Measurements from ENCODE around the gene TEX9. TPM values are rescaled to one million over a fixed set of nuclear protein-coding genes. Genes with fewer than 3 reads are reported as not detected.

The TEX9 gene
- polyA plus RNA-seq, 3 donors: 0.03 to 0.46 TPM; not detected in 1

GRCh38 chr15:56456229-56456628, 91.0 kb downstream of the TEX9 start:
- intact Hi-C loops (cut with micrococcal nuclease): no loop called here
- TF ChIP-seq CTCF (IDR thresholded peaks at IDR 0.05): no peak
- H4K20me1 ChIP-seq (ENCODE audit: insufficient read depth, low read length): no peaks in the 10 kb centered on the region
- no peak overlapping the region for H3K4me2 ChIP-seq (replicated peaks; ENCODE audit: extremely low read depth, low read length, poor library complexity, severe bottlenecking)
- H3K27ac ChIP-seq (ENCODE audit: low read depth in 1 of 2, low read length in 2 of 2): no peak overlapping the region
- H3K9ac ChIP-seq (ENCODE audit: insufficient read depth, low read length, poor library complexity, severe bottlenecking): no peak overlapping the region
- H3K4me3 Mint-ChIP-seq: no peak overlapping the region
- DNase-seq: no peak
- H3K4me1 ChIP-seq (ENCODE audit: control insufficient read depth in 1 of 2, insufficient read depth in 2 of 2, low read length in 2 of 2): no peaks in the 10 kb centered on the region
- no peak overlapping the region for H2AFZ ChIP-seq (ENCODE audit: insufficient read depth, low read depth, low read length, poor library complexity, severe bottlenecking)
- H3K79me2 ChIP-seq (ENCODE audit: insufficient read depth, low read length): no peaks in the 10 kb centered on the region
- no peaks in the 10 kb centered on the region for H3K36me3 ChIP-seq (replicated peaks in 1 of 2; ENCODE audit: control insufficient read depth in 1 of 2, insufficient read depth in 2 of 2, low read length in 2 of 2)
- H3K36me3 Mint-ChIP-seq: no peaks in the 10 kb centered on the region
- H3K4me1 Mint-ChIP-seq: peaks cover 5% of the 10 kb centered on the region
- no peak overlapping the region for H3K27ac Mint-ChIP-seq
- H3K4me3 ChIP-seq (replicated peaks in 1 of 3; ENCODE audit: low read depth in 2 of 3, low read length in 3 of 3): no peak overlapping the region
- WGBS (ENCODE audit: insufficient coverage): 100% methylated on average over 1 of the region's 3 CpGs
- no peaks in the 10 kb centered on the region for H3K9me3 Mint-ChIP-seq
- H3K27me3 ChIP-seq (ENCODE audit: control insufficient read depth in 2 of 2, insufficient read depth in 2 of 2, low read length in 2 of 2): no peaks in the 10 kb centered on the region
- no peaks in the 10 kb centered on the region for H3K9me3 ChIP-seq (replicated peaks in 1 of 2; ENCODE audit: control insufficient read depth in 1 of 2, insufficient read depth in 1 of 2, low read length in 2 of 2)
- H3K27me3 Mint-ChIP-seq (ENCODE audit: low read depth in 3 of 3): peaks cover 0 to 2% (median 0%) of the 10 kb centered on the region in 3 donors

- no CpG with 5 or more reads among the region's 2 CpGs for WGBS (ENCODE audit: insufficient coverage)
- Mint-ChIP-seq H3K4me3 (no peak overlapping the region), H3K9me3 (no peaks in the 10 kb centered on the region), H3K4me1 (peaks cover 5% of the 10 kb centered on the region), H3K27ac (no peak overlapping the region), H3K27me3 (ENCODE audit: low read depth in 3 of 3) (peaks cover 0 to 2% (median 0%) of the 10 kb centered on the region in 3 donors), H3K36me3 (no peaks in the 10 kb centered on the region)
- H3K9me3 ChIP-seq (replicated peaks in 1 of 2; ENCODE audit: control insufficient read depth in 1 of 2, insufficient read depth in 1 of 2, low read length in 2 of 2): no peaks in the 10 kb centered on the region
- no peaks in the 10 kb centered on the region for H3K36me3 ChIP-seq (replicated peaks in 1 of 2; ENCODE audit: control insufficient read depth in 1 of 2, insufficient read depth in 2 of 2, low read length in 2 of 2)
- H4K20me1 ChIP-seq (ENCODE audit: insufficient read depth, low read length): no peaks in the 10 kb centered on the region
- TF ChIP-seq CTCF (IDR thresholded peaks at IDR 0.05): no peak
- no peak overlapping the region for H3K27ac ChIP-seq (ENCODE audit: low read depth in 1 of 2, low read length in 2 of 2)
- intact Hi-C loops (cut with micrococcal nuclease): no loop called here
- DNase-seq: no peak
- no peak overlapping the region for H3K9ac ChIP-seq (ENCODE audit: insufficient read depth, low read length, poor library complexity, severe bottlenecking)
- no peak overlapping the region for H2AFZ ChIP-seq (ENCODE audit: insufficient read depth, low read depth, low read length, poor library complexity, severe bottlenecking)
- H3K4me3 ChIP-seq (replicated peaks in 1 of 3; ENCODE audit: low read depth in 2 of 3, low read length in 3 of 3): no peak overlapping the region
- H3K27me3 ChIP-seq (ENCODE audit: control insufficient read depth in 2 of 2, insufficient read depth in 2 of 2, low read length in 2 of 2): no peaks in the 10 kb centered on the region
- H3K4me2 ChIP-seq (replicated peaks; ENCODE audit: extremely low read depth, low read length, poor library complexity, severe bottlenecking): no peak overlapping the region
- H3K4me1 ChIP-seq (ENCODE audit: control insufficient read depth in 1 of 2, insufficient read depth in 2 of 2, low read length in 2 of 2): no peaks in the 10 kb centered on the region
- H3K79me2 ChIP-seq (ENCODE audit: insufficient read depth, low read length): no peaks in the 10 kb centered on the region
These were observed 93.9 kb downstream of the TEX9 start for GRCh38 chr15:56459096-56459495.
